VCaP (cell line): ENCODE measurements around the gene PAIP2B.

Source experiments
- H3K27ac ChIP-seq: fragments of 450-650 bp; 2 replicates; pipeline ENCODE4 v1.5.1; 2017
- TF ChIP-seq, protein P1 (sequence below): fragments of 450-650 bp; conservative IDR thresholded peaks from 2 replicates; pipeline ENCODE4 v1.5.1; 2017; ENCODE audit warnings: mild to moderate bottlenecking, moderate library complexity

PAIP2B gene

DNA sequence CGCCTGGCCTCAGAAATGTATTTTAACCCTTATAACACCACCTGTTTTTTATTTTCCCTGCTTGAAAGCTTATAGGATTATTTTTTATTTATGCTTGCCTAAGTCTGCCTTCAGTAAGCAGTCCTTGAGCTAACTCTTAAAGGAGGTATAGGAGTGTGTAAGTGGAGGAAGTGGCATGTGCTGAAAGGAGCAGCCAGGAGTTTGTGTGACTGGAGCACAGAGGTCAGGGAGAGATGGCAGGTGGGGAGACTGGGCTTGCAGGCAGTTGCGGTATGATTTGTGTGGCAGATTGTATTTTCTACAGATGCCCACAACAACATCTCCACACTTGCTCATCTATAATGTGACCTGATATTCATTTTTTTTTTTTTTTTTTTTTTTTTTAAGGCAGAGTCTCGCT, 27.2 kb upstream of the PAIP2B start:
- H3K27ac ChIP-seq = no peak overlapping the region
- TF ChIP-seq, protein P1, sequence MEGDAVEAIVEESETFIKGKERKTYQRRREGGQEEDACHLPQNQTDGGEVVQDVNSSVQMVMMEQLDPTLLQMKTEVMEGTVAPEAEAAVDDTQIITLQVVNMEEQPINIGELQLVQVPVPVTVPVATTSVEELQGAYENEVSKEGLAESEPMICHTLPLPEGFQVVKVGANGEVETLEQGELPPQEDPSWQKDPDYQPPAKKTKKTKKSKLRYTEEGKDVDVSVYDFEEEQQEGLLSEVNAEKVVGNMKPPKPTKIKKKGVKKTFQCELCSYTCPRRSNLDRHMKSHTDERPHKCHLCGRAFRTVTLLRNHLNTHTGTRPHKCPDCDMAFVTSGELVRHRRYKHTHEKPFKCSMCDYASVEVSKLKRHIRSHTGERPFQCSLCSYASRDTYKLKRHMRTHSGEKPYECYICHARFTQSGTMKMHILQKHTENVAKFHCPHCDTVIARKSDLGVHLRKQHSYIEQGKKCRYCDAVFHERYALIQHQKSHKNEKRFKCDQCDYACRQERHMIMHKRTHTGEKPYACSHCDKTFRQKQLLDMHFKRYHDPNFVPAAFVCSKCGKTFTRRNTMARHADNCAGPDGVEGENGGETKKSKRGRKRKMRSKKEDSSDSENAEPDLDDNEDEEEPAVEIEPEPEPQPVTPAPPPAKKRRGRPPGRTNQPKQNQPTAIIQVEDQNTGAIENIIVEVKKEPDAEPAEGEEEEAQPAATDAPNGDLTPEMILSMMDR = no peak

DNA sequence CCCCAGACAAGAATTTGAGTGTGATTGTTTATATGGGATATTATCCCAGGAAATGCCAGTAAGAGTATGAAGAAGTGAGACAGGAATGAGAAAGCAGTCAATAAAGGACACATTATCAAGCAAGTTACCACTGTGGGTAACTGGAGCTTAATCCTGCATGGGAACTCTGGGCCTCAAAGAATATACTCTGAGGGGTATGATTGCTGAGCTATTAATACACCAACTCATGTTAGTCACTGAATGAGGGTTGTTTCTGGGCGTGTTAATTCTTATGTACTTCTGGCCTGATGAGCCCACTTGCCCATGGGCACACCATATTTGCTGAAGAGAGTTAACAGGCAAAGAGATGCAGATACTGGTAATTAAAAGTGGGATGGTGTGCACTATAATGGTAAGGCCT, 26.6 kb upstream of the PAIP2B start:
- no peak overlapping the region for H3K27ac ChIP-seq
- TF ChIP-seq, protein P1 = no peak

DNA sequence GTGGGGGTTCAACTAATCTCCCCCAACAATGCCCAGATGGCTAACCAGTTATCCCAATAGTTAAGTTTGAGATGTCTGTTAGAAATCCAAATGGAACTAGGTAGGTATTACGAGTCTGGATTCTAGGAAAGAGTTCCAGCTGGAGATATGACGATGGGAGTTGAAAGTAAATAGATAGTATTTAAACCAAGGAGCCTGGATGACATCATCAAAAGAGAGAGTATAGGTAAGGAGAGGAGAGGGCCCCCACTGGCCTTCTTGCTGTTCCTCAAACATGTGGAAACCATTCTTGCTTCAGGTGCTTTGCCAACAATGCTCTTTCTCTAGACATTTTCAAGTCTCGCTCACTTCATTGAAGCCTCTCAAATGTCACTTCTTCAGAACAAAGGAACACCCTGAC, 26.0 kb upstream of the PAIP2B start:
- TF ChIP-seq, protein P1 = no peak
- no peak overlapping the region for H3K27ac ChIP-seq

DNA sequence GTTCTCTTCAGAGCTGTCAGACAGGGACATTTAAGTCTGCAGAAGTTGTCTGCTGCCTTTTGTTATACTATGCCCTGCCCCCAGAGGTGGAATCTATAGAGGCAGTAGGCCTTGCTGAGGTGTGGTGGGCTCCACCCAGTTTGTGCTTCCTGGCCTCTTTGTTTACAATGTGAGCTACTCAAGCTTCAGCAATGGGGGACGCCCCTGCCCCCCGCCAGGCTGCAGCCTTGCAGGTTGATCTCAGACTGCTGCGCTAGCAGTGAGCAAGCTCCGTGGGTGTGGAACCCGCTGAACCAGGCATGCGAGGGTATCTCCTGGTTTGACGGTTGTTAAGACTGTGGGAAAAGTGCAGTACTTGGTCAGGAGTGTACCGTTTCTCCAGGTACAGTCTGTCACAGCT, 24.0 kb upstream of the PAIP2B start:
- TF ChIP-seq, protein P1 = no peak
- H3K27ac ChIP-seq = no peak overlapping the region

DNA sequence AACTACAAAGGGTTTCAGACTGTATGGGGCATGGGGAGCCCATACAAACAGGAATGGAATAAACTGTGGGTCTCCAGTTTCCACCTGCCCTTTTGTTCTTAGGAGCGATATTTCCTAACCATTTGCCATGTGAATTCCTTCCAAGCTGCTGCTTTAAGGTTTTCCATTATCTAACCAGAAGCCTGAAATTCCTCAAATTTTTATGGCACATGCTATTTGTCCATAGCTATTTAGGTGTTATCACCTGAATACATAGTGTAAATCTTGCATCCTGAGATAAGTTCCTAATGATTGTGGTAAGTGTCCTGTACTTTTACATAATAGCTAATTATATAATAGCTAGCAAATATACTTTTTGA, 17.4 kb upstream of the PAIP2B start:
- TF ChIP-seq, protein P1 = no peak
- H3K27ac ChIP-seq = no peak overlapping the region

DNA sequence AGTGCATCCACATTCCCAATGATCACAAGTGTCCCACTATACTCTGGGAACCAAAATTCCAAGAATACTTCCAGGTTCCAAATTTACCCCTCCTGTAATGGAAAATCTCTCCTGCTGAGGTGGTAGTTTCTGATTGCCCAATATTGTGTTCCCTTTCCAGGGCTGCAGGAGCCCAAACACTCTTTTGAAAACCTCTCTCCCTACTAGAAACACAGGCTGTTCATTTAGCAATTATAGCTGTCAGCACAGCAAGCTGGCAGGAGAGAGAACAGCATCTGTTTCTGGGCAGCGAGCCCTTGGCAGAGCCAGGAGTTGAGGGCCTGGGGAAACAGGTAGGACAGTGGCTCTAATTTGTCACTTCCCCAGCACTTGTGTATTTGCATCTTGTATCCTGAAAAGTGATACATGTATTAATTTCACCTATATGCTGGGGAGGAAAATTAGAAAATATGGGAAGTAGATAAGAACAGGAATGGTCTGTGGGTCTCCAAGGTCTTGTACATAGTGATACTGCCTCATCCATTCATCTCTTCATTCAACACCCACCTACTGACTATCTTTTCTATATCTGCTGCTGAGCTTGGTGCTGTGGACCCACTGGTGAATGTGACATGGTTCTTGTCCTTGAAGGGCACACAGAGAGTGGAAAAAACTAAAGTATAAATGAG, 16.9 kb upstream of the PAIP2B start:
- no peak overlapping the region for H3K27ac ChIP-seq
- TF ChIP-seq, protein P1 = no peak

DNA sequence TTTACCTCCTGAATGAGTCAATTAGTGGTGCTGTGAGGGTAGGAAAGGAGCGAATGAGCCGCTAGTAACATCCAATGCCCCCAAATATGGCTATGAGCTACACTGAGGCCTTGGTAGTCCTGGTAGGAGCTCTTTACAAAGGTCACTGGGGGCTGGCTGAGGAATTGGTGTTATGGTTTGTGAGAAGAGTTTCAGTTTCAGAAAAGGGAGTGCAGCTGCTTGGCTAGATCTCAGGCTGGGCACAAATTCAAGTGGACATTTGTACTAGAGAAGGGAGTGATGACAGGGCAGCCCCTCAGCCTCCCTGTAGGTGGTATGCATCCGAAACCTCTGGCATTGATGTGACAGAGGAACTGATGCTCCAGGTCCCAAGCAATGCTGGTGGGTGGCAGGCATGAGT, 13.9 kb upstream of the PAIP2B start:
- TF ChIP-seq, protein P1 = no peak
- no peak overlapping the region for H3K27ac ChIP-seq
